Heart right ventricle (tissue), 16 donors: ENCODE results near the gene IQUB. TPM values are rescaled to one million over a fixed set of nuclear protein-coding genes. Genes with fewer than 3 reads are reported as not detected.
"Not testable (repeated sequence)": the region's sequence is repeated elsewhere in the genome, so short reads cannot be mapped to it uniquely, and the experiment has no call there.

Experiments
- ATAC-seq, 8 donors: fragments of 200-7000 bp; cut with Tn5 transposase; one replicate each; pipeline ENCODE4 v1.9.1; 2020; ENCODE audit warnings: mild to moderate bottlenecking in 8 of 8, moderate library complexity in 8 of 8, moderate number of reproducible peaks in 1 of 8
- DNase-seq, 2 donors: peaks; one replicate each; pipeline ENCODE4 v3.0.0-alpha.2; 2020
- H3K27ac ChIP-seq, 10 donors: fragments of 200-600 bp; sonication (generic) in 2 of 10; one replicate each; pipeline versions ENCODE4 v1.5.0 to v1.8.0; 2020 to 2022; ENCODE audit warnings: mild to moderate bottlenecking in 3 of 10
- H3K27me3 ChIP-seq, 7 donors: fragments of 200-600 bp; one replicate each; pipeline ENCODE4 v1.8.0; 2021 to 2022; ENCODE audit warnings: mild to moderate bottlenecking in 2 of 7
- H3K36me3 ChIP-seq, 9 donors: fragments of 200-600 bp; sonication (generic) in 1 of 9; one replicate each; pipeline versions ENCODE4 v1.5.0 to v1.8.0; 2020 to 2022; ENCODE audit warnings: mild to moderate bottlenecking in 2 of 9
- H3K4me1 ChIP-seq, 9 donors: fragments of 200-600 bp; sonication (generic) in 1 of 9; one replicate each; pipeline versions ENCODE4 v1.5.0 to v1.8.0; 2020 to 2022; ENCODE audit warnings: mild to moderate bottlenecking in 4 of 9
- H3K4me3 ChIP-seq, 10 donors: fragments of 200-600 bp; sonication (generic) in 2 of 10; one replicate each; pipeline versions ENCODE4 v1.5.0 to v1.8.0; 2020 to 2022; ENCODE audit warnings: mild to moderate bottlenecking in 7 of 10, moderate library complexity in 2 of 10
- H3K9me3 ChIP-seq, 11 donors: fragments of 200-600 bp in 10 of 11; sonication (generic) in 2 of 11; one replicate each; pipeline versions ENCODE4 v1.5.0 to v1.8.0; 2013 to 2022; ENCODE audit warnings: mild to moderate bottlenecking in 2 of 11, control low read depth in 1 of 11, moderate library complexity in 1 of 11
- CTCF ChIP-seq, 9 donors: fragments of 200-600 bp; sonication (generic) in 2 of 9; IDR thresholded peaks; one replicate each; pipeline versions ENCODE4 v1.5.0 to v1.8.0; 2021 to 2022; ENCODE audit warnings: antibody characterized with exemption in 9 of 9, mild to moderate bottlenecking in 5 of 9, moderate library complexity in 1 of 9
- WGBS, 2 donors: extraction: QIAGEN DNeasy Blood & Tissue Kit; methylation state at CpG; one replicate each; pipeline ENCODE4 v1.1.7; 2013; ENCODE audit warnings: inconsistent platforms in 1 of 2; 5-methylcytosine and 5-hydroxymethylcytosine counted together
- intact Hi-C, 10 donors: fragments of 100-400 bp; cut with DNase I; formaldehyde crosslinking; loops; one replicate each; pipeline versions ENCODE4 v1.11.1 to v1.14.2; 2022
- polyA plus RNA-seq, 2 donors: library from polyadenylated mRNA; stranded (reverse); fragments of 200-250 nt; gene quantifications; one replicate each; pipeline ENCODE4 v1.2.3, GENCODE V29; 2013
- total RNA-seq, 10 donors: library from RNA; stranded (reverse); fragmentation: NEBNext Ultra II Directional in 3 of 10; extraction: Animal tissue kit (Norgen Biotek cat#: 25700) in 3 of 10; gene quantifications; one replicate each; pipeline versions ENCODE4 v1.2.1 to v1.2.4, GENCODE V29; 2021 to 2023
- donor health status: Arrhythmogenic right ventricular cardiomyopathy.
- donor health status: ischemic (EF 13 %, LVEDD 7.1; RV severe dilation, severe dysfunction).
- donor health status: healthy with polysubstance abuse.
- donor health status: DM: no; HTN: yes; CAD: no.
- donor health status: DM: no; HTN: no; CAD: no.
- donor health status: ischemic (EF 25% LVEDD 6.9; RV normal size, moderate dysfunction).
- donor health status: ischemic (EF 25% LVEDD 5.7; RV mildly dilated, moderate dysfunction).
- donor health status: healthy.
- donor health status: DM: yes; HTN: yes; CAD: no.
- donor health status: Ischemic cardiomyopathy.
- donor health status: ischemic (EF 35%, LVEDD 5.7; RV mildly dilated, moderate dysfunction).
- donor health status: nonischemic (EF 11% LVEDD 7.7; RV severe dilation, severe dysfunction).
- donor health status: DM: yes; HTN: yes; CAD: no.
- donor health status: PGD.
- donor health status: ischemic (EF 29% LVEDD 5.4; RV normal size, mild dysfunction).
- donor health status: nonischemic (EF 23%, LVEDD 6.1; RV moderate dilation, normal function).

Gene IQUB
- total and polyA plus RNA-seq, 12 donors, result 0.13 to 0.83 (median 0.51) TPM

- DNase-seq (no peak), ATAC-seq (peak in 1 of 8 donors; percentile 1)
- Histone ChIP-seq H3K4me1 (peaks cover 0 to 31% (median 20%) of the 10 kb centered on the region in 9 donors), H3K9me3 (no peaks in the 10 kb centered on the region), H3K36me3 (peaks cover 0 to 5% (median 0%) of the 10 kb centered on the region in 9 donors), H3K27ac (peak overlapping the region in 8 of 10 donors; percentile 42 to 90 (median 84)), H3K27me3 (peaks cover 0 to 45% (median 0%) of the 10 kb centered on the region in 7 donors), H3K4me3 (peak overlapping the region; percentile 37 to 76 (median 64))
- intact Hi-C loops, result loop anchor here in 3 of 10 donors (1.0 to 10.0 kb wide), 4 partner anchors 23 to 649 kb away; partner anchors contain the start of genes NDUFA5 (in 3 of the 3) and CADPS2 (in 1 of the 3)
- no peak for TF ChIP-seq CTCF (IDR thresholded peaks at IDR 0.05)
- WGBS, 2 donors, result 4% methylated on average over 9 of the region's 9 CpGs
Observed at GRCh38 chr7:123533929-123534382, 439 bp downstream of the IQUB start.

- H3K4me3 ChIP-seq, result peak overlapping the region in 6 of 10 donors; percentile 53 to 76 (median 64)
- H3K9me3 ChIP-seq, result no peaks in the 10 kb centered on the region
- H3K36me3 ChIP-seq, result peaks cover 0 to under 1% (median 0%) of the 10 kb centered on the region in 9 donors
- DNase-seq (no peak), ATAC-seq (no peak)
- 88 to 91% methylated on average over 3 of the region's 3 CpGs for WGBS, 2 donors
- H3K27me3 ChIP-seq, result peaks cover 0 to 45% (median 0%) of the 10 kb centered on the region in 7 donors
- no peak for TF ChIP-seq CTCF (IDR thresholded peaks at IDR 0.05)
- peaks cover 0 to 31% (median 20%) of the 10 kb centered on the region in 9 donors for H3K4me1 ChIP-seq
- H3K27ac ChIP-seq, result no peak overlapping the region
- intact Hi-C loops, result loop anchor here in 1 of 10 donors (10.0 kb wide), 1 partner anchor 649 kb away; the partner anchor contains the start of gene CADPS2
Observed at GRCh38 chr7:123533553-123533917, 860 bp downstream of the IQUB start.

DNA sequence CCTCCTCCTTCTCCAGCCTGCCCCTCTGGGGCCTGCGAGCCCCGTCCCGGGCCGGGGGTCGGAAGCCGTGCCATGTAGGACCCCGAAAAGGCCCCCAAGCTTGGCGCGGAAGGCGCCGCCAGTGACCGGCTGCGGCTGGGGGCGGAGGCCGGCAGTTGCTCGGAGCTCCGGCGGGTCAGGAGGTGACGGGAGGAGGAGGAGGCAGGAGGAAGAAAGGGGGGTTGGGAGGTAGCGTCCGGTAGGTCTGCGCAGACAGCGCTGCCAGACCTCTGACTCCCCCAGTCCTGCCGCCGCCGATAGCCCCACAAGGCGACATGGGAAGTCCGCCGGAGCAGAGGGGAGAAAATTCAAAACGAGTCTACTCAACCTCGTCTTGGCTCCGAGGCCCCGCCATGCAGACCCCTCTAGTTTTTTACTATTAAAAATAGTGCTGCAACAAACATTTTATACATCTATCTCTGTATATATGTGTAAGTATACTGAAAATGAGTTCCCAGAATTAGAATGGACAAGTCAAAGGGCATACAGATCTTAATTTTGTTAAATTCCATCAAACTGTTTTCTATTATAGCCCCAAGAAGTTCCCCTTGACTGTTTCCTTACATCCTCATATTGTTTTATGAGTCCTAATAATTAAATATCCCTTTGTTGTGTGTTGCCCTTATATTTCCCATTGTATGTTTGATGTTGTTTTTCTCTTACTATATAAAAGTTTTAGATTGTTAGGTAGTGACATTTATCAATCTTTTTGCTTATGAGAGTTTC is 1.4 kb downstream of the IQUB start:
- Histone ChIP-seq H3K27me3 (peaks cover 0 to 45% (median 0%) of the 10 kb centered on the region in 7 donors), H3K4me1 (peaks cover 0 to 30% (median 20%) of the 10 kb centered on the region in 9 donors), H3K27ac (peak overlapping the region in 3 of 10 donors; percentile 22 to 55 (median 28)), H3K4me3 (peak overlapping the region in 9 of 10 donors; percentile 34 to 57 (median 53))
- H3K9me3 ChIP-seq, H3K36me3 ChIP-seq: not testable (repeated sequence)
- ATAC-seq (peak; percentile 19 to 54 (median 28)), DNase-seq (peak; percentile 29 to 64)
- 2 to 3% methylated on average over 23 to 29 of the region's 33 CpGs for WGBS, 2 donors
- intact Hi-C loops, result loop anchor here in 1 of 10 donors (10.0 kb wide), 1 partner anchor 648 kb away; the partner anchor contains the start of gene CADPS2

- not testable (repeated sequence) for H3K36me3 ChIP-seq, H3K9me3 ChIP-seq, DNase-seq, ATAC-seq
- intact Hi-C loops, result loop anchor here in 1 of 10 donors (10.0 kb wide), 1 partner anchor 648 kb away; the partner anchor contains the start of gene CADPS2
- peaks cover 0 to 29% (median 20%) of the 10 kb centered on the region in 9 donors for H3K4me1 ChIP-seq
- peak overlapping the region in 9 of 10 donors; percentile 34 to 57 (median 53) for H3K4me3 ChIP-seq
- 28 to 33% methylated on average over 4 to 5 of the region's 14 CpGs for WGBS, 2 donors
- peak overlapping the region in 2 of 10 donors; percentile 22 to 55 for H3K27ac ChIP-seq
- peaks cover 0 to 45% (median 0%) of the 10 kb centered on the region in 7 donors for H3K27me3 ChIP-seq
Observed at GRCh38 chr7:123532343-123532742, 2.1 kb downstream of the IQUB start.

DNA sequence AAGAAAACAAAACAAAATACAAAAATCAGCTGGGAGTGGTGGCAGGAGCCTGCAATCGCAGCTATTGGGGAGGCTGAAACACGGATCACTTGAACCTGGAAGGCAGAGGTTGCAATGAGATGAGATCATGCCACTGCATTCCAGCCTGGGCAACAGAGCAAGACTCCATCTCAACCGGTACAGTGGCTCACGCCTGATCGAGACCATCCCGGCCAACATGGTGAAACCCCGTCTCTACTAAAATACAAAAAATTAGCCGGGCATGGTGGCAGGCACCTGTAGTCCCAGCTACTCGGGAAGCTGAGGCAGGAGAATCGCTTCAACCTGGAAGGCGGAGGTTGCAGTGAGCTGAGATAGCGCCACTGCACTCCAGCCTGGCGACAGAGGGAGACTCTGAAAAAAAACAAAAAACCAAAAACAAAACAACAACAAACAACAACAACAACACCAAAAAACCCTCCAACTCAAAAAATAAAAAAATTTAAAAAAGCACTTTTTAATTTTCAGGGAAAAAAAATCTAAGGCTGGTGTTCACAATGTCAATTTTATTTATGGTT is 4.3 kb downstream of the IQUB start:
- 95 to 99% methylated on average over 13 of the region's 13 CpGs for WGBS, 2 donors
- not testable (repeated sequence) for H3K36me3 ChIP-seq, H3K9me3 ChIP-seq, H3K27ac ChIP-seq, DNase-seq, H3K4me3 ChIP-seq, ATAC-seq
- H3K27me3 ChIP-seq, result peaks cover 0 to 45% (median 0%) of the 10 kb centered on the region in 7 donors
- peaks cover 0 to 22% (median 14%) of the 10 kb centered on the region in 9 donors for H3K4me1 ChIP-seq
- intact Hi-C loops, result loop anchor here in 1 of 10 donors (10.0 kb wide), 1 partner anchor 645 kb away; the partner anchor contains the start of gene CADPS2
